Gastrocnemius medialis (tissue), 4 donors: ENCODE data around the gene IKZF2.

Source experiments
- POLR2A ChIP-seq, 2 donors: fragments of 450-650 bp; IDR thresholded peaks; one replicate each; pipeline ENCODE4 v1.6.1; 2017; ENCODE audit warnings: antibody characterized with exemption in 2 of 2, mild to moderate bottlenecking in 2 of 2, moderate library complexity in 2 of 2
- TF ChIP-seq, protein P1 (sequence below), 5 experiments: fragments of 450-650 bp in 3 of 5; fragments of 200-600 bp in 2 of 5; sonication (generic) in 2 of 5; IDR thresholded peaks in 4 of 5; conservative IDR thresholded peaks in 1 of 5; 1 replicate in 4 of 5; 2 replicates in 1 of 5; pipeline ENCODE4 v1.5.1; 2016 to 2019; ENCODE audit warnings: antibody characterized with exemption in 5 of 5, mild to moderate bottlenecking in 3 of 5, moderate library complexity in 3 of 5

- TF ChIP-seq, protein P1, sequence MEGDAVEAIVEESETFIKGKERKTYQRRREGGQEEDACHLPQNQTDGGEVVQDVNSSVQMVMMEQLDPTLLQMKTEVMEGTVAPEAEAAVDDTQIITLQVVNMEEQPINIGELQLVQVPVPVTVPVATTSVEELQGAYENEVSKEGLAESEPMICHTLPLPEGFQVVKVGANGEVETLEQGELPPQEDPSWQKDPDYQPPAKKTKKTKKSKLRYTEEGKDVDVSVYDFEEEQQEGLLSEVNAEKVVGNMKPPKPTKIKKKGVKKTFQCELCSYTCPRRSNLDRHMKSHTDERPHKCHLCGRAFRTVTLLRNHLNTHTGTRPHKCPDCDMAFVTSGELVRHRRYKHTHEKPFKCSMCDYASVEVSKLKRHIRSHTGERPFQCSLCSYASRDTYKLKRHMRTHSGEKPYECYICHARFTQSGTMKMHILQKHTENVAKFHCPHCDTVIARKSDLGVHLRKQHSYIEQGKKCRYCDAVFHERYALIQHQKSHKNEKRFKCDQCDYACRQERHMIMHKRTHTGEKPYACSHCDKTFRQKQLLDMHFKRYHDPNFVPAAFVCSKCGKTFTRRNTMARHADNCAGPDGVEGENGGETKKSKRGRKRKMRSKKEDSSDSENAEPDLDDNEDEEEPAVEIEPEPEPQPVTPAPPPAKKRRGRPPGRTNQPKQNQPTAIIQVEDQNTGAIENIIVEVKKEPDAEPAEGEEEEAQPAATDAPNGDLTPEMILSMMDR (IDR thresholded peaks at IDR 0.05 in 4 of 5, conservative IDR thresholded peaks at IDR 0.05 in 1 of 5), result no peak
- TF ChIP-seq POLR2A (IDR thresholded peaks at IDR 0.05), result no peak
Measured at GRCh38 chr2:212949786-212950185, 201.6 kb downstream of the IKZF2 start.
